Smooth muscle cell (in vitro differentiated cells): ENCODE data around the gene CCBE1. TPM values are rescaled to one million over a fixed set of nuclear protein-coding genes. Genes with fewer than 3 reads are reported as not detected.

Experiments
- DNase-seq: peaks from one replicate; lab custom pipeline; 2025; ENCODE audit not compliant: unreplicated experiment; lab: John Stamatoyannopoulos, UW
- H2AFZ ChIP-seq: fragments of 200-600 bp; sonication (generic); 2 replicates; pipeline ENCODE4 v1.6.0; 2016; ENCODE audit warnings: antibody characterized with exemption, low read depth, mild to moderate bottlenecking
- H3F3A ChIP-seq: fragments of 200-600 bp; sonication (generic); 2 replicates; pipeline ENCODE4 v1.6.0; 2017; ENCODE audit warnings: antibody characterized with exemption, low read depth
- H3K27ac ChIP-seq: fragments of 200-600 bp; sonication (generic); 2 replicates; pipeline ENCODE4 v1.5.1; 2016; ENCODE audit warnings: low read depth, mild to moderate bottlenecking
- H3K27me3 ChIP-seq: fragments of 200-600 bp; sonication (generic); 2 replicates; pipeline ENCODE4 v1.6.1; 2016; ENCODE audit warnings: low read depth, mild to moderate bottlenecking
- H3K36me3 ChIP-seq: fragments of 200-600 bp; sonication (generic); 2 replicates; pipeline ENCODE4 v1.5.1; 2016; ENCODE audit warnings: low read depth
- H3K4me1 ChIP-seq: fragments of 200-600 bp; sonication (generic); 2 replicates; pipeline ENCODE4 v1.5.1; 2016; ENCODE audit warnings: low read depth
- H3K4me2 ChIP-seq: fragments of 200-600 bp; sonication (generic); 2 replicates; pipeline ENCODE4 v1.6.0; 2016; ENCODE audit warnings: mild to moderate bottlenecking
- H3K4me3 ChIP-seq: fragments of 200-600 bp; sonication (generic); 2 replicates; pipeline ENCODE4 v1.5.1; 2016; ENCODE audit warnings: mild to moderate bottlenecking
- H3K79me2 ChIP-seq: fragments of 200-600 bp; sonication (generic); 2 replicates; pipeline ENCODE4 v1.6.0; 2016; ENCODE audit warnings: low read depth, mild to moderate bottlenecking
- H3K9ac ChIP-seq: fragments of 200-600 bp; sonication (generic); 2 replicates; pipeline ENCODE4 v1.6.0; 2016; ENCODE audit warnings: low read depth
- H3K9me3 ChIP-seq: fragments of 200-600 bp; sonication (generic); replicated peaks from 2 replicates; pipeline ENCODE4 v1.5.1; 2016; ENCODE audit warnings: low read depth
- H4K20me1 ChIP-seq: fragments of 200-600 bp; sonication (generic); 2 replicates; pipeline ENCODE4 v1.6.0; 2016; ENCODE audit warnings: low read depth
- CTCF ChIP-seq: fragments of 200-600 bp; sonication (generic); IDR thresholded peaks from 2 replicates; pipeline ENCODE4 v1.5.1; 2017; ENCODE audit warnings: borderline replicate concordance, mild to moderate bottlenecking, antibody characterized with exemption; ENCODE audit not compliant: insufficient read depth, poor library complexity, severe bottlenecking
- WGBS: methylation state at CpG from one replicate; pipeline ENCODE4 v1.1.7; 2016; ENCODE audit warnings: low lambda C conversion rate; 5-methylcytosine and 5-hydroxymethylcytosine counted together
- polyA plus RNA-seq: library from polyadenylated mRNA; unstranded; fragments of >200 nt; fragmentation: Nextera tagmentation; extraction: Ambion mirVana; gene quantifications from 2 replicates; pipeline ENCODE4 v1.2.1, GENCODE V29; 2016
- total RNA-seq: library from RNA; depleted of rRNA; stranded (reverse); fragments of >200 nt; gene quantifications from 2 replicates; pipeline ENCODE4 v1.2.3, GENCODE V29; 2014

The CCBE1 gene
- total and polyA plus RNA-seq, 2 experiments from 2014 or later: 3.1 TPM; not detected in 1

DNA sequence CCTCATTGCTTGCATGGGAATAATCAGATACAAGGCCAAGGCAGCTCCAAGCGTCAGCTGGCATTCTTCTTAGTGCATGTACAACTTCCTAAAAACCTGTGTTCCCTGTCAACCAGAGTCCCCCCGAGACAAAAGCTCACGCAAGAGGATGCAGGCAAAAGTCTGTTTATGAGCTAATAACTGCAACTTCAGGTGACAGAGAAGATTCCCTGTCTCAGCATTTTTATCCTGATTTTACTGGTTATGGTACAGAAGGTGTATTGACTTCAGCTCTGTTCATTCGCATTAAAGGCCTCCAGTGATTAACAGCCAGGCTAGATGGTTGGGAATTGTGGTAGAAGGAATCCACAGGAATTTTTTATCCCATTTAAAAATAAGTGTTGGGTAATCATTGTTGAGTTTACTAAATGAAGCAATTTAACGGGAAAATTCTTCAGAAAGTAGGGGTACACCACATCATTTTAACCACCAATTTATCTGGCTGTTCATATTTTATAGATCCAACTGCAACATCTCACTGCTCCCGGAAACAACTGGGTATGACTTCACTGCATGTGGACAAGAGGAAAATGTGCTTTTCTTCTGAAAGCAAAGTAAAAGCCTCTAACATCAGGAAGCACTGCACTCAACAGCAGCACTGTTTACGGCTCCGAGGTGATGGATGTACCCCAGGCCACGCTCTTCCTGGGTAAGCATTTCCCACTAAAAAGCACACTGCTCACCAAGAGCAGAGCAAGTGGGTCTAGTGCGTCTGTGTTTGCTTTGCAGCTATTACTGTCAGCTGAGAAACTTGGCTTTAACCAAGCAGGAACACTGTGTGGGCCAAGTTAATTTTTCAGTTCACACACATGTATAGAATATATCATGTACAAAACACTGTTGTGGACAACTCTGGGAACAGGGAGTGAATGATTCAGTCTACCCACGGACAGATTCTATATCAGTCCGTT, 31.9 kb downstream of the CCBE1 start:
- H3K4me1 ChIP-seq: no peaks in the 10 kb centered on the region
- no peak overlapping the region for H3K4me2 ChIP-seq
- TF ChIP-seq CTCF: no peak
- no peaks in the 10 kb centered on the region for H3F3A ChIP-seq
- H4K20me1 ChIP-seq: no peaks in the 10 kb centered on the region
- H3K9ac ChIP-seq: no peak overlapping the region
- no peak overlapping the region for H3K4me3 ChIP-seq
- 68% methylated on average over 12 of the region's 12 CpGs for WGBS
- DNase-seq: no peak
- no peaks in the 10 kb centered on the region for H3K79me2 ChIP-seq
- H3K36me3 ChIP-seq: no peaks in the 10 kb centered on the region
- H2AFZ ChIP-seq: no peak overlapping the region
- H3K27me3 ChIP-seq: peaks cover 45% of the 10 kb centered on the region
- H3K27ac ChIP-seq: no peak overlapping the region
- H3K9me3 ChIP-seq: no peaks in the 10 kb centered on the region

DNA sequence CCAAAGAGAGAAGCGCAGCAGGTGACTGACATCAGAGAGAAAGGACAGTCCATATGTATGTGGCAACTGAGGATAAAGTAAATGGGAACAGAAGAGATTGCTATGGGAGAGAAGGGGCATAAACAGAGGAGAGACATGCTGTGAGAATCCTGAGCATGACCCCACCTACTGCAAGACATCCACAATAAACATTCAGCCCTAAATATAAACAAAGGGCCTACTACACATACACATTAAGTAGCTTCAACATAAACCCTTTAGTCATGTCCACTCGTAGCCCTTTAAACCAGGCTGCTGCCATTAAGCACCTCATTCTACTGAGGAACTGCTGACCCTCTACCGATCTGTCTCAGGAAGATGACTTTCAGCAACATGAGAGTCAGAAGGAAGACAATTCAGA, 32.9 kb downstream of the CCBE1 start:
- no peaks in the 10 kb centered on the region for H4K20me1 ChIP-seq
- DNase-seq: no peak
- H3K79me2 ChIP-seq: no peaks in the 10 kb centered on the region
- no peaks in the 10 kb centered on the region for H3K36me3 ChIP-seq
- no peak overlapping the region for H2AFZ ChIP-seq
- H3K4me3 ChIP-seq: no peak overlapping the region
- peaks cover 55% of the 10 kb centered on the region for H3K27me3 ChIP-seq
- H3F3A ChIP-seq: no peaks in the 10 kb centered on the region
- H3K4me1 ChIP-seq: no peaks in the 10 kb centered on the region
- no peak overlapping the region for H3K4me2 ChIP-seq
- TF ChIP-seq CTCF: no peak
- H3K9me3 ChIP-seq: no peaks in the 10 kb centered on the region
- no peak overlapping the region for H3K9ac ChIP-seq
- 78% methylated on average over 3 of the region's 3 CpGs for whole genome bisulfite sequencing
- no peak overlapping the region for H3K27ac ChIP-seq

- 98% methylated on average over 1 of the region's 1 CpG for whole genome bisulfite sequencing
- Histone ChIP-seq H3F3A (no peaks in the 10 kb centered on the region), H4K20me1 (no peaks in the 10 kb centered on the region), H3K4me1 (no peaks in the 10 kb centered on the region), H3K27ac (no peak overlapping the region), H3K9me3 (no peaks in the 10 kb centered on the region), H3K4me2 (no peak overlapping the region), H3K27me3 (peaks cover 52% of the 10 kb centered on the region), H3K36me3 (no peaks in the 10 kb centered on the region), H3K4me3 (no peak overlapping the region), H3K9ac (no peak overlapping the region), H2AFZ (no peak overlapping the region), H3K79me2 (no peaks in the 10 kb centered on the region)
- DNase-seq: no peak
- no peak for TF ChIP-seq CTCF
Observed at GRCh38 chr18:59663096-59663495, 34.1 kb downstream of the CCBE1 start.
